ENCODE data around the gene PSAPL1. TPM values are rescaled to one million over a fixed set of nuclear protein-coding genes. Genes with fewer than 3 reads are reported as not detected.

Gene PSAPL1
- total RNA-seq, 1 donor from 2014 or later, result not detected

DNA sequence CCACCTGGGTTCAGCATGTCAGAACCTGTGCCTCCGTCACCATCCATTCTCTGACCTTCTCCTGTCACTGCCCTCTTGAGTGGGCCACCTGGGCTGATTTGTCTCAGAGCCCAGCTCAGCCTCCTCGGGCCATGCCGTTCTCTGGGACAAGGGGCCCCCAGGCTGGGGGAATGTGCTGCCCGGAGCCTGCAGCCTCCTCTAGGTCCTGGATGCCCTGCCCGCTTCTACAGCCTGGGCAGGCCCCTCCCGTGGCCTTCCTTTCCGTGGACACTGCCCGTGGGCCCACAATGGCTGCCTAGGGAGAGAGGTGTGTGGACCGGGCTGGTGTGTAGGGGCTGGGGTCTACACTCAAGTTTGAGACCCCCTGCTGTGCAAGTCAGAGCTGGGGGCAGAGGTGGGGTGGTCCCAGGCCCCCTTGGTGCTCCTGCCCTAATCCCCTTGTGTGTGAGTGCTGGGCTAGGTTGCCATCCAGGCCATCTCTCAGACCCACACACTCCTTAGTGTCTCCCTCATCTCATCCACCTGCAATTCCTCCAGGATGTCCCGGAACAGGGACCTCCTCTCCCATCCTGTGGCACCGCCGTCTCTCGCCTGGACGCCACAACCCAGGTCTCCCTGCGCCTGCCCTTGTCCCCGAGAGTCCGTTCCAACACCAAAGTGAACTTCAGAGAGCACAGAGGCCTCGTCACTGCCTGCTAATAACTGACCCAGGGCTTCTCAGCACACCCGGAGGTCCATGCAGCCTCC, 12.4 kb downstream of the PSAPL1 start:
- no peak overlapping the region for H3K9ac ChIP-seq (ENCODE audit: low read depth in 1 of 3, low read length in 3 of 3)
- no peak overlapping the region for H3K27ac ChIP-seq (ENCODE audit: low read depth, low read length)
- H3K4me1 ChIP-seq (ENCODE audit: control insufficient read depth in 3 of 3, insufficient read depth in 3 of 3, low read length in 3 of 3), result peaks cover 0 to 10% (median 0%) of the 10 kb centered on the region in 3 donors
- no peaks in the 10 kb centered on the region for H3K9me3 ChIP-seq (ENCODE audit: control insufficient read depth in 3 of 3, low read length in 3 of 3)
- peaks cover 0 to 21% (median 20%) of the 10 kb centered on the region in 3 donors for H3K27me3 ChIP-seq (ENCODE audit: control insufficient read depth in 3 of 3, insufficient read depth in 3 of 3, low read length in 3 of 3)
- H3K36me3 ChIP-seq (ENCODE audit: control insufficient read depth in 3 of 3, insufficient read depth in 3 of 3, low read length in 3 of 3), result no peaks in the 10 kb centered on the region
- H3K4me3 ChIP-seq (ENCODE audit: low read length in 3 of 3), result no peak overlapping the region

DNA sequence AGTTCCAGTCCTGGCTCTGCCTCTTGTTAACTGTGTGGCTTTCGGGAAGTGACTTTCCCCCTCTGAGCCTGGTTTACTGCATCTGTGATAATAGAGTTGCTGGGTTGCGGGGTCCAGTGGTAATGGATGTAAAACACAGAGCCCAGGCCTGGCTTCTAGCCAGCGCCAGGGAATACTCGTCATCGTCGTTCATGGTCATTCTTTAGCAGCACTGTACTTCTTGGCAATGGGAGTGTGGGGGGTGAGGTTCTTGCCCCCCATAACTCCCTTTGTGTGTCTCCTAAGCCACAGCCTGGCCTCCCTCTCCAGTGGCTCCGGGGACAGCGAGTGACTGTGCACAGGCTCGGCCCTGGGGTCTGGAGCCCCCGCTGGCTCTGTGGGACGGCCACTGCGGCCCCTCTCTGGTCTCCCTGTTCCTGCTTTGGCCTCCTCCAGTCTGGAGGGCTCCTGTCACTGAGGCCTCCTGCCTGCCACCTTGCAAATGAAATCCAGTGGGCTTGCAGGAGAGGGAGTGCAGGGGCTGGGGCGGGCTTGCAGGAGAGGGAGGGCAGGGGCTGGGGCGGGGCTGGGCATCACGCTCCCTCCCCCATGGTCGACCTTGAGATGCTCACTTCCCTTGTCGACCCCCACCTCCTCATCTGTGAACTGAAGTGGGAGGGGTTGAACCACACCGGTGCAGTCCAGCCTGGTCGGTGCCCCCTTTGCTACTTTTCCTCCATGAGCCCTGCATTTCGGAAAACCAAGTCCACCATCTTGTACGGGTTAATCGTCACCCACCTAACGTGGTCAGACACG, 13.2 kb downstream of the PSAPL1 start:
- H3K9me3 ChIP-seq (ENCODE audit: control insufficient read depth in 3 of 3, low read length in 3 of 3), result no peaks in the 10 kb centered on the region
- H3K4me3 ChIP-seq (ENCODE audit: low read length in 3 of 3), result no peak overlapping the region
- H3K36me3 ChIP-seq (ENCODE audit: control insufficient read depth in 3 of 3, insufficient read depth in 3 of 3, low read length in 3 of 3), result no peaks in the 10 kb centered on the region
- no peak overlapping the region for H3K27ac ChIP-seq (ENCODE audit: low read depth, low read length)
- H3K9ac ChIP-seq (ENCODE audit: low read depth in 1 of 3, low read length in 3 of 3), result no peak overlapping the region
- H3K4me1 ChIP-seq (ENCODE audit: control insufficient read depth in 3 of 3, insufficient read depth in 3 of 3, low read length in 3 of 3), result peaks cover 0 to 10% (median 0%) of the 10 kb centered on the region in 3 donors
- peaks cover 0 to 21% (median 20%) of the 10 kb centered on the region in 3 donors for H3K27me3 ChIP-seq (ENCODE audit: control insufficient read depth in 3 of 3, insufficient read depth in 3 of 3, low read length in 3 of 3)

DNA sequence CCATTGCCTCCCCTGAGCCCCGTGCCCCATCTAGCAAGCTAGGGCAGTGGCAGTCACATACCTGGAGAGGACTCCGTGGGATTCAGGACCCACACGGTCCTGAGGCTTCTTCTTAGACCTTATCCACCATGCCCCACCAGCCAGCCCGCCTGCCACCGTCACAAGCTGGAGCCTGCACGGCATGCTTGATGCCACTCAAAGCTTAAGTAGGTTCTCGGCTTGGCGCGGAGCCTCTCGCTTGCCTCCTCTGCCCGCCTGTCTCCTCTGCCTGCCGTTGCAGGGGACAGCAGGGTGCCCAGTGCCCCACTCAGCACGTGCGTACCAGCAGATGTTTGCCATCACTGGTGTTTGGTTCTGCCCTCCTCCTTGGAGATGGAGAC, 14.1 kb downstream of the PSAPL1 start:
- Histone ChIP-seq H3K27me3 (ENCODE audit: control insufficient read depth in 3 of 3, insufficient read depth in 3 of 3, low read length in 3 of 3) (peaks cover 0 to 21% (median 20%) of the 10 kb centered on the region in 3 donors), H3K4me3 (ENCODE audit: low read length in 3 of 3) (no peak overlapping the region), H3K27ac (ENCODE audit: low read depth, low read length) (no peak overlapping the region), H3K4me1 (ENCODE audit: control insufficient read depth in 3 of 3, insufficient read depth in 3 of 3, low read length in 3 of 3) (peaks cover 0 to 10% (median 0%) of the 10 kb centered on the region in 3 donors), H3K9me3 (ENCODE audit: control insufficient read depth in 3 of 3, low read length in 3 of 3) (no peaks in the 10 kb centered on the region), H3K9ac (ENCODE audit: low read depth in 1 of 3, low read length in 3 of 3) (no peak overlapping the region), H3K36me3 (ENCODE audit: control insufficient read depth in 3 of 3, insufficient read depth in 3 of 3, low read length in 3 of 3) (no peaks in the 10 kb centered on the region)

DNA sequence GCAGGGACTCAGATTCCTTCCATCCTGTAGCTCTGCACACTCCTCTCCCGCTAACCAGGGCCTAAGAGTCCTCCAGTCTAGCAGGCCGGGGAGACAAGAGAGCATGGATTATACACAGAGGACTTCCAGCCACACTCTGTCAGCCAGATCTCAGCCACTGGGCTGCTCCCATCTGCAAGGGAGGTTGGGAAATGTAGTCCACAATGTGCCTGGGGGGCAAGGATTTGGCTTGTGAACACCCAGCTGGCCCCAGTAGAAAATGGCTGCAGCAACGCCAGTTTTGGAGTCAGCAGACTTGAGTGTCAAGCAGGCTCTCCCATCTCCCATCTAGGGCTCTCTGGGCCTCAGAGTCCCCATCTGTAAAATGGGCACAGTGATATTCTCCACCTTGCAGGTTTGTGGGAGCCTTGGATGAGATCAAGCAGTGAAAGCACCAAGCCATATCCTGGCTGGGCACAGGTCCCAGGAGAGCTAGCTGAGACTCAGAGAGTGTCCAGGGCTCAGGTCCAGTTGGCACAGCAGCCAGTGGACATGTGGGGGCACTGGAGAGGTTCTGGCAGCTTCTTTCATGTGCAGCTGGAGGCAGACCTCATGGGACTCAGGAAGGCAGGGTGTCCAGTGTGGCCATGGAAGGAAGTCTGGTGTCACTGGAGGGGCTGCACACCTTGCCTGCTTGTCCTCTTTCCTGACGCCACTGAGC, 14.6 kb downstream of the PSAPL1 start:
- H3K27ac ChIP-seq (ENCODE audit: low read depth, low read length), result no peak overlapping the region
- no peaks in the 10 kb centered on the region for H3K9me3 ChIP-seq (ENCODE audit: control insufficient read depth in 3 of 3, low read length in 3 of 3)
- H3K27me3 ChIP-seq (ENCODE audit: control insufficient read depth in 3 of 3, insufficient read depth in 3 of 3, low read length in 3 of 3), result peaks cover 0 to 21% (median 20%) of the 10 kb centered on the region in 3 donors
- H3K4me3 ChIP-seq (ENCODE audit: low read length in 3 of 3), result no peak overlapping the region
- no peak overlapping the region for H3K9ac ChIP-seq (ENCODE audit: low read depth in 1 of 3, low read length in 3 of 3)
- H3K4me1 ChIP-seq (ENCODE audit: control insufficient read depth in 3 of 3, insufficient read depth in 3 of 3, low read length in 3 of 3), result peaks cover 0 to 10% (median 0%) of the 10 kb centered on the region in 3 donors
- H3K36me3 ChIP-seq (ENCODE audit: control insufficient read depth in 3 of 3, insufficient read depth in 3 of 3, low read length in 3 of 3), result no peaks in the 10 kb centered on the region

DNA sequence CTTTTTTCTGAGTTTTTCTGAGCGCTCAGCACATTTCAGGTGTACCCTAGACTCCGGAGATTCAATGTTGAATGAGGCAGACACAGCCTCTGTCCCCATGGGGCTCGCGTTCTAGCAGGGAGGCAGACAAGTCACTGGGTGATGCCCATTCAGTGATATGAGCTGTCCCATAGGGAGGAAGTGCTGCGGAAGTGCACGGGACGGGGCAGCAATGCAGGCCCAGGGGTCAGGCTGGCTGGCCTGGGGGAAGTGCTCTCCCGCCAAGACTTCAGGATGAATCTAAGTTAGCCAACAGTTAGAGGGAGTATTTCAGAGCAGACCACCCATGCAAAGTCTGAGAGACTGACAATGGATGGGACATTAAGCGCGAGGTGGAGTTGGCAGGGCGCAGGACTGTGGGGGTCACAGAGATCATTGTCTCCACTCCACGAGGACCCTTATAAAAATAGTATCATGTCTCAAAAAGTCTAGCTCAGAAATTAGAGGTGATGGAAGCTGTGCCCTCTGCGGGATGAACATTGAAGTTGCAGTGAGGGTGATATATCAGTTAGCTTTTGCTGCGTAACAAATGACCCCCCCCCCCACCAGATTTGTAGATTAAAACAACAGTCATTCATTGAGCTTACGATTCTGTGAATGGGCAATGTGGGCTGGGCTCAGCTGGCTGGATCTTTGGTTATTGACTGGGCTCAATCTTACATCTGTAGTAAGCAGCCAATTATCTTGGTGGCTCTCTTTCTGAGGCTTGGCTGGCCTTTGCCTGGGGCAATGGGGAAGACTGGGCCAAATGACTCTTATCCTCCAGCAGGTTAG, 16.4 kb downstream of the PSAPL1 start:
- no peaks in the 10 kb centered on the region for H3K9me3 ChIP-seq (ENCODE audit: control insufficient read depth in 3 of 3, low read length in 3 of 3)
- no peaks in the 10 kb centered on the region for H3K36me3 ChIP-seq (ENCODE audit: control insufficient read depth in 3 of 3, insufficient read depth in 3 of 3, low read length in 3 of 3)
- no peak overlapping the region for H3K27ac ChIP-seq (ENCODE audit: low read depth, low read length)
- H3K9ac ChIP-seq (ENCODE audit: low read depth in 1 of 3, low read length in 3 of 3), result no peak overlapping the region
- H3K4me3 ChIP-seq (ENCODE audit: low read length in 3 of 3), result no peak overlapping the region
- H3K4me1 ChIP-seq (ENCODE audit: control insufficient read depth in 3 of 3, insufficient read depth in 3 of 3, low read length in 3 of 3), result peaks cover 0 to 10% (median 0%) of the 10 kb centered on the region in 3 donors
- peaks cover 4 to 30% (median 12%) of the 10 kb centered on the region in 3 donors for H3K27me3 ChIP-seq (ENCODE audit: control insufficient read depth in 3 of 3, insufficient read depth in 3 of 3, low read length in 3 of 3)

DNA sequence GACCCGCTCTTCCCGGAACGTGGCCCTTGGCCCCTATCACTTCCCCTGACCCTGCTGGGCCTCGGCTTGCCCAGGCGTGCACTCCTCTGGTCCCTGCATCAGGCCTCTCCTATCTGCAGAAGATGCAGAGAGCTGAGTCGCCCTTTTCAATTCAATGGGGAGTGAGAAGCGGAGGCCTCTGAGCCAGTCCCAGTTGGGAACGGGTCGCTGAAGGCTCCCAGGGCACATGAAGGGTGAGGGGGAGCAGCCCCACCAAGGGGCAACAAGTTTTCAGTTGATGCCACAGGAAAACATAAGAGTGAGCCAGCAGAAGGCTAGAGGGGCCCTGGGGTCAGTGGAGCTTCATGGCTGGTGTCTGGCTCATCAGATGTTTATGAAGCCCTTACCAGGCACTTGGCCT, 17.1 kb downstream of the PSAPL1 start:
- peaks cover 0 to 10% (median 0%) of the 10 kb centered on the region in 3 donors for H3K4me1 ChIP-seq (ENCODE audit: control insufficient read depth in 3 of 3, insufficient read depth in 3 of 3, low read length in 3 of 3)
- H3K36me3 ChIP-seq (ENCODE audit: control insufficient read depth in 3 of 3, insufficient read depth in 3 of 3, low read length in 3 of 3), result no peaks in the 10 kb centered on the region
- no peak overlapping the region for H3K27ac ChIP-seq (ENCODE audit: low read depth, low read length)
- no peak overlapping the region for H3K4me3 ChIP-seq (ENCODE audit: low read length in 3 of 3)
- peaks cover 4 to 33% (median 13%) of the 10 kb centered on the region in 3 donors for H3K27me3 ChIP-seq (ENCODE audit: control insufficient read depth in 3 of 3, insufficient read depth in 3 of 3, low read length in 3 of 3)
- H3K9me3 ChIP-seq (ENCODE audit: control insufficient read depth in 3 of 3, low read length in 3 of 3), result no peaks in the 10 kb centered on the region
- no peak overlapping the region for H3K9ac ChIP-seq (ENCODE audit: low read depth in 1 of 3, low read length in 3 of 3)

DNA sequence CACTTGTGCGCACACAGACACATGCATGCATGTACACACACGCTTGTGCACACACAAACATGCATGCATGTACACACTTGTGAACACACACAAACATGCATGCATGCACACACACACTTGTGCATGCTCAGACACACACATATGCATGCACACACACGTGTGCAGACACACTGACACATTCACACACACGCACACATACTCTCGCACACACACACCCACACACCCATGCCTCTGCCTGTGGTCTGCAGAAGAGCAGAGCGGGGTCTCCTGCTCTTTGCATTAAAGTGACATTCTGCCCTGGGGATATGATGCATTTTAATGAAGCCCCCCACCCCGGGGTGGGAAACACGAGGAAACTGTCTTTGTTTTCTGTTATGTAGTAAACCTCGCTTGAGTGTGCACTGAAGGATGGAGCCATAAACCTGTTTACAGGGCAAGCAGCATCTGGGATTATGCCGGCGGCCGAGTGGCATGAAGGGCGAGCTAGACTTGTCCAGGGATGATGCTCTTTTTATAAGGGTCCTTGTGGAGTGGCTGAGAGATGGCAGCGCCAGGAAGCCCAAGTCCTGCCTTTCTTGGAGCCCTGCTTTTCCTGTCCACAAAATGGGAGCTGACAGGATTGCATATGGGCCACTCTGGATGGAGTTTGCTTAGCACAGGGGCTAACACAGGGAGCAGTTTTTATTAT, 17.8 kb downstream of the PSAPL1 start:
- Histone ChIP-seq H3K4me1 (ENCODE audit: control insufficient read depth in 3 of 3, insufficient read depth in 3 of 3, low read length in 3 of 3) (peaks cover 0 to 10% (median 0%) of the 10 kb centered on the region in 3 donors), H3K9ac (ENCODE audit: low read depth in 1 of 3, low read length in 3 of 3) (no peak overlapping the region), H3K27me3 (ENCODE audit: control insufficient read depth in 3 of 3, insufficient read depth in 3 of 3, low read length in 3 of 3) (peaks cover 7 to 38% (median 20%) of the 10 kb centered on the region in 3 donors), H3K4me3 (ENCODE audit: low read length in 3 of 3) (no peak overlapping the region), H3K27ac (ENCODE audit: low read depth, low read length) (no peak overlapping the region), H3K9me3 (ENCODE audit: control insufficient read depth in 3 of 3, low read length in 3 of 3) (no peaks in the 10 kb centered on the region), H3K36me3 (ENCODE audit: control insufficient read depth in 3 of 3, insufficient read depth in 3 of 3, low read length in 3 of 3) (no peaks in the 10 kb centered on the region)

DNA sequence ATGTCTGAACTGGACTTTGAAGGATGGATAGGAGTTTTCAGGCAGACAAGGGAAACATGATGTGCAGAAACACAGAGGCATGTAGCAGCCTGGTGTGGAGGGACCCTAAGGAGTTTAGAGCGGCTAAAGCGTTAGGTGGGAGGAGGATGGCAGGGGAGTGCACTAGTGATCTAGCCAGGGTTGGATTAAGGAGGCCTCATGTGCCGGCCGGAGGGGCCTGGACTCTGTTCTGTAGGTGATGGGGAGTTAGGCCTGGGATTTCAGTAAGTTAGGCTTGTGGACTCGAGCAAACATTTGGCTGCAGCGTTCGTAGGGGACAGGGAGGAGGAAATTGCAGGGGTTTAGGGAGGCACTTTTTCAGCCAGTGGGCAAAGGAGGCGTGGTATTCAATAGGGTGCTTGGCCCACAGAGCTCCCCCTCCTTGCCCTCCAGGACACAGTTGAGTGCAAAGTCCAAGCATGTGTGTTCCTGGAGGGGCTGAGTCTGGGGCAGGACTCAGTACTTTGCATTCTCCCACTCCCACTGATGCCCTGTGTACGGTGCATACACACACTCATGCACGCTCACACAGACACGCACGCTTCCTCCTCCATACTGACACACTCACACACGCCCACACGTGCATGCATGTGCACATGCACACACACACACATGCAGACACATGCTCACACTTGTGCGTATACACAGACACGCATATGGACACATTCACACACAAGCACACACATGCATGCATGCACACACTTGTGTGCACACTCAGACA, 18.6 kb downstream of the PSAPL1 start:
- Histone ChIP-seq H3K4me1 (ENCODE audit: control insufficient read depth in 3 of 3, insufficient read depth in 3 of 3, low read length in 3 of 3) (peaks cover 0 to 10% (median 0%) of the 10 kb centered on the region in 3 donors), H3K9ac (ENCODE audit: low read depth in 1 of 3, low read length in 3 of 3) (no peak overlapping the region), H3K9me3 (ENCODE audit: control insufficient read depth in 3 of 3, low read length in 3 of 3) (no peaks in the 10 kb centered on the region), H3K36me3 (ENCODE audit: control insufficient read depth in 3 of 3, insufficient read depth in 3 of 3, low read length in 3 of 3) (no peaks in the 10 kb centered on the region), H3K4me3 (ENCODE audit: low read length in 3 of 3) (no peak overlapping the region), H3K27me3 (ENCODE audit: control insufficient read depth in 3 of 3, insufficient read depth in 3 of 3, low read length in 3 of 3) (peaks cover 9 to 39% (median 16%) of the 10 kb centered on the region in 3 donors), H3K27ac (ENCODE audit: low read depth, low read length) (no peak overlapping the region)
